ENCODE results near the gene RXYLT1. TPM values are rescaled to one million over a fixed set of nuclear protein-coding genes. Genes with fewer than 3 reads are reported as not detected.
A peak's percentile ranks its signal among the peaks of the same experiment; 100 is the strongest.
"Not testable (repeated sequence)": the region's sequence is repeated elsewhere in the genome, so short reads cannot be mapped to it uniquely, and the experiment has no call there.

RXYLT1 gene, protein sequence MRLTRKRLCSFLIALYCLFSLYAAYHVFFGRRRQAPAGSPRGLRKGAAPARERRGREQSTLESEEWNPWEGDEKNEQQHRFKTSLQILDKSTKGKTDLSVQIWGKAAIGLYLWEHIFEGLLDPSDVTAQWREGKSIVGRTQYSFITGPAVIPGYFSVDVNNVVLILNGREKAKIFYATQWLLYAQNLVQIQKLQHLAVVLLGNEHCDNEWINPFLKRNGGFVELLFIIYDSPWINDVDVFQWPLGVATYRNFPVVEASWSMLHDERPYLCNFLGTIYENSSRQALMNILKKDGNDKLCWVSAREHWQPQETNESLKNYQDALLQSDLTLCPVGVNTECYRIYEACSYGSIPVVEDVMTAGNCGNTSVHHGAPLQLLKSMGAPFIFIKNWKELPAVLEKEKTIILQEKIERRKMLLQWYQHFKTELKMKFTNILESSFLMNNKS
- total RNA-seq, result 10 to 100 TPM in 2 of 4 donors, 1 to 10 TPM in 2; 4.5 to 29.9 (median 14.4) TPM

DNA sequence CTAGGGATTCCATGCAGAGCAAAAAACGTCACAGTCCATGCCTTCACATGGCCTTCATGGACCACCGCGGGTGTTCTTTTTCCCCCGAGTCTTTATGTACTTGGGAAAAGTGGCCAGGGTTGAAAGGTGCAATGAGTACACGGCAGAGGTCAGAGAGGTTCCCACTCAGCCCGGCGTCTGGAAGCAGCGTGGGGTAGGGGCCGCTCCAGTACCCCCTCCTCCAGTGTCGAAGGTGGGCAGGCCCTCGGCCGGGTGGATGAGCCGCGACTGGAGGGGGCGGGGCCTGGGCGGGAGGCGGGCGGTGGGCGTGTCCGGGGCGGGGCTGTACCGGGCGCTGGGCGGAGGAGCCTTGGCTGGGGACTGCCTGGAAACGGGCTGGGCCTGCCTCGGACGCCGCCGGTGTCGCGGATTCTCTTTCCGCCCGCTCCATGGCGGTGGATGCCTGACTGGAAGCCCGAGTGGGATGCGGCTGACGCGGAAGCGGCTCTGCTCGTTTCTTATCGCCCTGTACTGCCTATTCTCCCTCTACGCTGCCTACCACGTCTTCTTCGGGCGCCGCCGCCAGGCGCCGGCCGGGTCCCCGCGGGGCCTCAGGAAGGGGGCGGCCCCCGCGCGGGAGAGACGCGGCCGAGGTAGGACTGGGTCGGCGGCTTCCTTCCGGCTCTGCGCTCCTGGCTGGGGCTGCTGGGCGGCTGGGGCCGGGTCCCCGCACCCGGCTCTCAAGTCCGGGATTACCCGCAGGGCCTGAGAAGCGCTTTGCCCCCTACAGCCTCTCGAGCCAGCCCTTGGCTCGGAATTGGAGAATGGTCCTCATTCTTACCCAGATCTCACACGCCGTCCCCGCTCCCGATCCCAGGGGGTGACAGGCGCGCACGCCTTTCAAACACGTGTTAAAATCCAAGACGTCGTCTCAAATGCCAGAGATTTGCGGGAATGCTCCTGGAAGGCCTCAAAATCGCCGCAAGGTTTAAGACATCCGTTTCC is at the start of gene RXYLT1:
RXYLT1 (plus strand) TSS at position 412 of the 984 bp plus-strand sequence; CDS start at position 464, 52 bp downstream.
- intact Hi-C loops (cut with DNase I; ENCODE audit: low total_unique reads), result no loop called here
- peak within 1 kb of the TSS; percentile 66 to 93 (median 80) for H3K4me3 ChIP-seq
- H3K27ac ChIP-seq, result peak within 1 kb of the TSS; percentile 89 to 96 (median 92)
- DNase-seq, result peak; percentile 90
- in situ Hi-C loops (cut with MboI; ENCODE audit: low pct_ligation_motif_present in 1 of 4, low pct_unique_long_range_greater_than_20kb in 1 of 4, low sequenced_read_pairs in 3 of 4), result no loop called here
- H3K4me1 ChIP-seq, result peaks cover 0 to 14% (median 8%) of the 10 kb centered on the region in 4 donors
- peaks cover 0 to 5% (median 0%) of the 10 kb centered on the region in 4 donors for H3K36me3 ChIP-seq
- H3K27me3 ChIP-seq, result no peaks in the 10 kb centered on the region
- no peaks in the 10 kb centered on the region for H3K9me3 ChIP-seq
- TF ChIP-seq EP300 (IDR thresholded peaks at IDR 0.05; ENCODE audit: low read depth) (no peak), POLR2AphosphoS5 (IDR thresholded peaks at IDR 0.05) (peak; percentile 68 to 89 (median 71)), POLR2A (IDR thresholded peaks at IDR 0.05) (peak; percentile 64)
- WGBS, 2 donors (ENCODE audit: low coverage in 1 of 2), result 0 to 2% methylated on average over 8 to 62 of the region's 86 CpGs

GRCh38 chr12:63732779-63733178 is 46.9 kb upstream of the RXYLT1 start:
- H3K36me3 ChIP-seq; H3K9me3 ChIP-seq; H3K27ac ChIP-seq; H3K4me1 ChIP-seq; DNase-seq; H3K4me3 ChIP-seq; in situ Hi-C loops (cut with MboI; ENCODE audit: low pct_ligation_motif_present in 1 of 4, low pct_unique_long_range_greater_than_20kb in 1 of 4, low sequenced_read_pairs in 3 of 4); H3K27me3 ChIP-seq; intact Hi-C loops (cut with DNase I; ENCODE audit: low total_unique reads): not testable (repeated sequence)

GRCh38 chr12:63733585-63733984 is 46.1 kb upstream of the RXYLT1 start:
- in situ Hi-C loops (cut with MboI; ENCODE audit: low pct_ligation_motif_present in 1 of 4, low pct_unique_long_range_greater_than_20kb in 1 of 4, low sequenced_read_pairs in 3 of 4); H3K27ac ChIP-seq; DNase-seq; H3K4me1 ChIP-seq; H3K4me3 ChIP-seq; intact Hi-C loops (cut with DNase I; ENCODE audit: low total_unique reads); H3K36me3 ChIP-seq; H3K27me3 ChIP-seq; H3K9me3 ChIP-seq: not testable (repeated sequence)
- WGBS, 2 donors (ENCODE audit: low coverage in 1 of 2), result 25 to 74% methylated on average over 1 to 3 of the region's 3 CpGs

GRCh38 chr12:63740551-63740950 is 39.2 kb upstream of the RXYLT1 start:
- H3K4me3 ChIP-seq; DNase-seq; in situ Hi-C loops (cut with MboI; ENCODE audit: low pct_ligation_motif_present in 1 of 4, low pct_unique_long_range_greater_than_20kb in 1 of 4, low sequenced_read_pairs in 3 of 4); H3K27me3 ChIP-seq; H3K27ac ChIP-seq; H3K9me3 ChIP-seq; H3K4me1 ChIP-seq; H3K36me3 ChIP-seq; intact Hi-C loops (cut with DNase I; ENCODE audit: low total_unique reads): not testable (repeated sequence)
- WGBS, 2 donors (ENCODE audit: low coverage in 1 of 2), result 100% methylated on average over 1 of the region's 2 CpGs; no CpG with 5 or more reads in 1 of the 2 donors

- H3K36me3 ChIP-seq; H3K4me3 ChIP-seq; intact Hi-C loops (cut with DNase I; ENCODE audit: low total_unique reads); H3K27me3 ChIP-seq; H3K9me3 ChIP-seq; DNase-seq; H3K27ac ChIP-seq; H3K4me1 ChIP-seq; in situ Hi-C loops (cut with MboI; ENCODE audit: low pct_ligation_motif_present in 1 of 4, low pct_unique_long_range_greater_than_20kb in 1 of 4, low sequenced_read_pairs in 3 of 4): not testable (repeated sequence)
- WGBS, 2 donors (ENCODE audit: low coverage in 1 of 2), result 88 to 100% methylated on average over 1 of the region's 1 CpG
Measured at GRCh38 chr12:63741431-63741830, 38.3 kb upstream of the RXYLT1 start.

- WGBS, 2 donors (ENCODE audit: low coverage in 1 of 2), result 20 to 33% methylated on average over 2 of the region's 2 CpGs
- H3K36me3 ChIP-seq; in situ Hi-C loops (cut with MboI; ENCODE audit: low pct_ligation_motif_present in 1 of 4, low pct_unique_long_range_greater_than_20kb in 1 of 4, low sequenced_read_pairs in 3 of 4); DNase-seq; intact Hi-C loops (cut with DNase I; ENCODE audit: low total_unique reads); H3K4me3 ChIP-seq; H3K4me1 ChIP-seq; H3K9me3 ChIP-seq; H3K27me3 ChIP-seq; H3K27ac ChIP-seq: not testable (repeated sequence)
Measured at GRCh38 chr12:63744110-63744509, 35.6 kb upstream of the RXYLT1 start.

DNA sequence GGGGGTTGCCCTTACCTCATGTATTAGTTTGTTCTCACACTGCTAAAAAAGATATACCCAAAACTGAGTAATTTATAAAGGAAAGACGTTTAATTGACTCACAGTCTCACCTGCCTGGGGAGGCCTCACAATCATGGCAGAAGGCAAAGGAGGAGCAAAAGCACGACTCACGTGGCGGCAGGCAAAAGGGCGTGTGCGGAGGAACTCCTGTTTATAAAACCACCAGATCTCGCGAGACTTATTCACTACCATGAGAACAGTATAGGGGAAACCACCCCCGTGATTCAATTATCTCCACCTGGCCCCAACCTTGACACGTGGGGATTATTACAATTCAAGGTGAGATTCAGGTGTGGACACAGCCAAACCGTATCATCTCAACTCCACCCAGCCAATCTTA is 33.2 kb upstream of the RXYLT1 start:
- WGBS, 2 donors (ENCODE audit: low coverage in 1 of 2), result 77 to 78% methylated on average over 7 to 11 of the region's 11 CpGs
- H3K27me3 ChIP-seq; DNase-seq; H3K4me3 ChIP-seq; H3K4me1 ChIP-seq; in situ Hi-C loops (cut with MboI; ENCODE audit: low pct_ligation_motif_present in 1 of 4, low pct_unique_long_range_greater_than_20kb in 1 of 4, low sequenced_read_pairs in 3 of 4); intact Hi-C loops (cut with DNase I; ENCODE audit: low total_unique reads); H3K27ac ChIP-seq; H3K9me3 ChIP-seq; H3K36me3 ChIP-seq: not testable (repeated sequence)

- H3K27me3 ChIP-seq; H3K4me3 ChIP-seq; in situ Hi-C loops (cut with MboI; ENCODE audit: low pct_ligation_motif_present in 1 of 4, low pct_unique_long_range_greater_than_20kb in 1 of 4, low sequenced_read_pairs in 3 of 4); H3K27ac ChIP-seq; DNase-seq; intact Hi-C loops (cut with DNase I; ENCODE audit: low total_unique reads); H3K36me3 ChIP-seq; H3K9me3 ChIP-seq; H3K4me1 ChIP-seq: not testable (repeated sequence)
Measured at GRCh38 chr12:63747136-63747535, 32.6 kb upstream of the RXYLT1 start.

Measured in transverse colon (tissue), 4 donors.